Sigmoid colon (tissue), 7 donors: Measurements from ENCODE around the gene FGFR2. TPM values are rescaled to one million over a fixed set of nuclear protein-coding genes. Genes with fewer than 3 reads are reported as not detected.
A peak's percentile ranks its signal among the peaks of the same experiment; 100 is the strongest.

ENCODE experiments used
- DNase-seq: peaks from one replicate; pipeline ENCODE4 v3.0.0-alpha.2; 2019
- H3K27ac ChIP-seq, 4 donors: fragments of 200-600 bp; sonication (generic); one replicate each; pipeline ENCODE4 v1.5.1; 2016 to 2019; ENCODE audit warnings: mild to moderate bottlenecking in 1 of 4
- H3K27me3 ChIP-seq, 3 donors: fragments of 200-600 bp; sonication (generic); one replicate each; pipeline ENCODE4 v1.5.1; 2019; ENCODE audit warnings: mild to moderate bottlenecking in 1 of 3
- H3K36me3 ChIP-seq, 4 donors: fragments of 200-600 bp; sonication (generic); one replicate each; pipeline ENCODE4 v1.5.1; 2016 to 2019
- H3K4me1 ChIP-seq, 4 donors: fragments of 200-600 bp; sonication (generic); one replicate each; pipeline ENCODE4 v1.5.1; 2017 to 2019
- H3K4me3 ChIP-seq, 4 donors: fragments of 200-600 bp; sonication (generic); one replicate each; pipeline ENCODE4 v1.5.1; 2017 to 2019; ENCODE audit warnings: mild to moderate bottlenecking in 2 of 4, moderate library complexity in 1 of 4
- H3K9me3 ChIP-seq, 4 donors: fragments of 200-600 bp in 3 of 4; sonication (generic) in 3 of 4; one replicate each; pipeline versions ENCODE4 v1.5.1 to v1.6.1; 2013 to 2019
- EP300 ChIP-seq, 4 donors: sonication (generic); formaldehyde crosslinking; IDR thresholded peaks; one replicate each; pipeline ENCODE4 v1.6.1; 2017; ENCODE audit warnings: antibody characterized with exemption in 4 of 4
- POLR2A ChIP-seq, 2 donors: fragments of 450-650 bp; IDR thresholded peaks; one replicate each; pipeline ENCODE4 v1.6.1; 2016; ENCODE audit warnings: antibody characterized with exemption in 2 of 2, mild to moderate bottlenecking in 2 of 2, moderate library complexity in 2 of 2
- POLR2AphosphoS5 ChIP-seq, 4 donors: sonication (generic); formaldehyde crosslinking; IDR thresholded peaks; one replicate each; pipeline ENCODE4 v1.6.1; 2017; ENCODE audit warnings: antibody characterized with exemption in 4 of 4
- whole genome bisulfite sequencing, 2 donors: extraction: QIAGEN DNeasy Blood & Tissue Kit; methylation state at CpG; one replicate each; pipeline ENCODE4 v1.1.7; 2013; 5-methylcytosine and 5-hydroxymethylcytosine counted together
- intact Hi-C: fragments of 100-400 bp; cut with DNase I; formaldehyde crosslinking; loops from one replicate; pipeline ENCODE4 v1.15.1; 2023
- polyA plus RNA-seq, 3 donors: library from polyadenylated mRNA; stranded (reverse); fragments of 200-250 nt; gene quantifications; one replicate each; pipeline ENCODE4 v1.2.3, GENCODE V29; 2013
- total RNA-seq, 4 donors: library from RNA; depleted of rRNA; stranded (reverse); fragments of >200 nt; gene quantifications; one replicate each; pipeline ENCODE4 v1.1.0, GENCODE V29; 2016
- TF ChIP-seq, protein P1 (sequence below), 4 experiments: fragments of 450-650 bp in 3 of 4; fragments of 200-600 bp in 1 of 4; IDR thresholded peaks; one replicate each; pipeline ENCODE4 v1.5.1; 2016 to 2019; ENCODE audit warnings: antibody characterized with exemption in 4 of 4, mild to moderate bottlenecking in 3 of 4, moderate library complexity in 2 of 4
- donor health status: healthy with polysubstance abuse.
- donor health status: Bipolar disorder and iron deficiency.
- donor health status: healthy.

The FGFR2 gene
- total and polyA plus RNA-seq, 7 donors, result 5.1 to 143 (median 71.5) TPM

DNA sequence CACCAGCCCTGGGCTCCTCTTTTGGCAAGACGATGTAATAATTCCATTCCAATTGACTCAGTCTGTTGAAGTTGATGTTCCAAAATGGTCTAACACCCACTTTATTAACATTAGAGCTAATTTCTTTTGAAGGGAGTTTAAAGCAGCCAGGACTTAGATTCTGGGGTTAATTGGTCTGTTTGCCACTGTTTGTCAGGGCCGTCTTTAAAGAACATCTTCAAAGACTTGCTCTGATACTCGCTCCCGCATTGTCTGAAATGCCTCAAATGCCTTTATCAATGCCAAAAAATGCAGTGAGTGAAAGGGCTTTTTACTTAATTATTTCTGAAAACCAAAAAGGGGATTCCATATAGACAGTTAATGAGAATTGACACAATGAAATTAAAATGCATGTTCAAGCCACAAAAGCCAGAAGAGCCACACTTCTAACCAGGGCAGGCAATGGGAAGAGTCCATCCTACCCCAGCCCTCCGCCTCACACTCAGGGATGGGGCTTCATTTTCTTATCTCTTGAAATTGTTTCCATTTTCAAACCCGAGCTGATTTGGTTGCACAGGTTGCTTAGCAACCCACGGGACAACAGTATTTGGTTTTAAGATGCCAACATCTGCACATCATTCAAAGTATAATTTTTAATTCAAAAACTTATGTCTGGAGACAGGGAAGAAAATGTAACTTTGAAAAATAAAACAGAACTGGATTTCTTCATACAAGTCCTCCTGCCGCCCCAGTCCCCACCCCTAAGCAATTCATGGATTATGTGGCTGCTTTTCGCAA is 163.0 kb downstream of the FGFR2 start:
- Histone ChIP-seq H3K27ac (peak overlapping the region in 3 of 4 donors; percentile 61 to 73 (median 68)), H3K36me3 (no peaks in the 10 kb centered on the region)
- WGBS, 2 donors, result 91 to 94% methylated on average over 9 of the region's 9 CpGs

DNA sequence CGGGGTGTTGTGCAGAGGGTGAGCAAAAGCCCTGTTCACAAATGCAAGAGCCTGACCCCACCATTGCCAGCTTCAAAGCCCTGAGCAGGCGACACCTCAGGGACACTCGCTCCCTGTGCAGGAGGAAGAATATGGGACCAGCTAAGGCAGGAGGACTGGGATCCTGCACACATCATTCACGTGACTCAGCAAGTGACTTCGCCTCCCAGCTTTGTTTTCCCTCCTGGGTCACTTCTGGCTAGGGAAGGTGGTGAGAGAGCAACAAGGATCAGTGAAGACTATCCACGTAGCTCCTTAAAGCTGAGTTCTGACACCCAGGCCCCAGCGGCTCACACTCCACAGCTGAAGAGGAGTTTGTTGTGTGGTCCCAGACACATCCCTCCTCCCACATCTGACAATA is 164.3 kb downstream of the FGFR2 start:
- H3K4me1 ChIP-seq, result peaks cover 0 to 41% (median 29%) of the 10 kb centered on the region in 4 donors
- intact Hi-C loops, result no loop called here
- H3K36me3 ChIP-seq, result no peaks in the 10 kb centered on the region
- H3K27me3 ChIP-seq, result no peaks in the 10 kb centered on the region
- no peak overlapping the region for H3K4me3 ChIP-seq
- DNase-seq, result no peak
- WGBS, 2 donors, result 93 to 95% methylated on average over 7 of the region's 7 CpGs
- TF ChIP-seq POLR2AphosphoS5 (IDR thresholded peaks at IDR 0.05) (no peak), POLR2A (IDR thresholded peaks at IDR 0.05) (no peak), EP300 (IDR thresholded peaks at IDR 0.05) (no peak)
- TF ChIP-seq, protein P1, sequence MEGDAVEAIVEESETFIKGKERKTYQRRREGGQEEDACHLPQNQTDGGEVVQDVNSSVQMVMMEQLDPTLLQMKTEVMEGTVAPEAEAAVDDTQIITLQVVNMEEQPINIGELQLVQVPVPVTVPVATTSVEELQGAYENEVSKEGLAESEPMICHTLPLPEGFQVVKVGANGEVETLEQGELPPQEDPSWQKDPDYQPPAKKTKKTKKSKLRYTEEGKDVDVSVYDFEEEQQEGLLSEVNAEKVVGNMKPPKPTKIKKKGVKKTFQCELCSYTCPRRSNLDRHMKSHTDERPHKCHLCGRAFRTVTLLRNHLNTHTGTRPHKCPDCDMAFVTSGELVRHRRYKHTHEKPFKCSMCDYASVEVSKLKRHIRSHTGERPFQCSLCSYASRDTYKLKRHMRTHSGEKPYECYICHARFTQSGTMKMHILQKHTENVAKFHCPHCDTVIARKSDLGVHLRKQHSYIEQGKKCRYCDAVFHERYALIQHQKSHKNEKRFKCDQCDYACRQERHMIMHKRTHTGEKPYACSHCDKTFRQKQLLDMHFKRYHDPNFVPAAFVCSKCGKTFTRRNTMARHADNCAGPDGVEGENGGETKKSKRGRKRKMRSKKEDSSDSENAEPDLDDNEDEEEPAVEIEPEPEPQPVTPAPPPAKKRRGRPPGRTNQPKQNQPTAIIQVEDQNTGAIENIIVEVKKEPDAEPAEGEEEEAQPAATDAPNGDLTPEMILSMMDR (IDR thresholded peaks at IDR 0.05), result no peak
- H3K9me3 ChIP-seq, result no peaks in the 10 kb centered on the region
- no peak overlapping the region for H3K27ac ChIP-seq

More for the DNA sequence above, 163.0 kb downstream of the FGFR2 start:
- intact Hi-C loops, result loop anchor here (5.0 kb wide), 1 partner anchor 162 kb away; the partner anchor contains the start of gene FGFR2
- TF ChIP-seq EP300 (IDR thresholded peaks at IDR 0.05) (no peak), POLR2A (IDR thresholded peaks at IDR 0.05) (no peak)
- TF ChIP-seq, protein P1 (IDR thresholded peaks at IDR 0.05), result no peak
- Histone ChIP-seq H3K4me3 (no peak overlapping the region), H3K4me1 (peaks cover 0 to 37% (median 29%) of the 10 kb centered on the region in 4 donors), H3K9me3 (no peaks in the 10 kb centered on the region), H3K27me3 (no peaks in the 10 kb centered on the region)
- DNase-seq, result no peak

DNA sequence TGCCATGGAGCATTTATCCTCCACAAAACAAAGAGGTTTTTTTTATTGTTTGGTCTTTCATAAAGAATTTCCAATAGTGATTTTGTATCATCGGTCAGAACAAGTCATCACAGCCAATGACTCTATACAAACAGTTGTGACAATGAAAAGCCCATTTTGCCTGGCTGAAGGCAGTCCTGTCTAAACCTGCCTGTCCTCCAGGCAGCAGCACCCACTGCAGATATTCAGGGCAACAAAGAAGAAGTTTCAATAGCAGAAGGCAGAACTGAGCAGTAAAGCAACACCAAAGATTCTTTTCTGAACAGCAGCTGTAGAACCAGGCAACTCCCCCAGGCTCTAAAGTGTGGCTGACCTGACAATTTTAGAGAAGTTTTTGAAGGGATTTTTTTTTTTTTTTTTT is 169.4 kb downstream of the FGFR2 start:
- WGBS, 2 donors, result 23 to 60% methylated on average over 1 of the region's 1 CpG

More for the DNA sequence above, 169.4 kb downstream of the FGFR2 start:
- DNase-seq, result no peak
- Histone ChIP-seq H3K4me3 (no peak overlapping the region), H3K27ac (no peak overlapping the region), H3K27me3 (no peaks in the 10 kb centered on the region), H3K4me1 (peaks cover 0 to 29% (median 24%) of the 10 kb centered on the region in 4 donors), H3K36me3 (no peaks in the 10 kb centered on the region), H3K9me3 (no peaks in the 10 kb centered on the region)
- intact Hi-C loops, result loop anchor here (5.0 kb wide), 2 partner anchors 117 to 292 kb away; no protein-coding TSS in a partner anchor
- no peak for TF ChIP-seq POLR2A (IDR thresholded peaks at IDR 0.05)
- TF ChIP-seq POLR2AphosphoS5 (IDR thresholded peaks at IDR 0.05), result no peak
- no peak for TF ChIP-seq EP300 (IDR thresholded peaks at IDR 0.05)
- TF ChIP-seq, protein P1 (IDR thresholded peaks at IDR 0.05), result no peak
